Kidney (tissue), 14 donors: Measurements from ENCODE around the gene HOXC12. TPM values are rescaled to one million over a fixed set of nuclear protein-coding genes. Genes with fewer than 3 reads are reported as not detected.

Experiments
- DNase-seq, 5 donors: peaks; one replicate each; pipeline ENCODE4 v3.0.0-alpha.2; 2013 to 2020
- FAIRE-seq: peaks from 2 replicates; lab custom pipeline; 2012; peaks lifted over from hg19 to GRCh38; lab: Jason Lieb, UNC
- H3K27ac ChIP-seq, 2 donors: one replicate each; pipeline ENCODE4 v1.7.0; 2013; ENCODE audit warnings: low read depth in 2 of 2, low read length in 2 of 2, inconsistent platforms in 1 of 2
- H3K27me3 ChIP-seq: one replicate; pipeline ENCODE4 v1.7.1; 2013; ENCODE audit warnings: low read length, inconsistent platforms; ENCODE audit not compliant: control insufficient read depth, insufficient read depth
- H3K36me3 ChIP-seq, 3 donors: one replicate each; pipeline versions ENCODE4 v1.7.0 to v1.7.1; 2013; ENCODE audit warnings: low read length in 3 of 3, control low read depth in 1 of 3, inconsistent platforms in 1 of 3; ENCODE audit not compliant: insufficient read depth in 3 of 3, control insufficient read depth in 2 of 3
- H3K4me1 ChIP-seq, 3 donors: one replicate each; pipeline versions ENCODE4 v1.7.0 to v1.7.1; 2013; ENCODE audit warnings: low read length in 3 of 3, inconsistent platforms in 1 of 3, low read depth in 1 of 3; ENCODE audit not compliant: control insufficient read depth in 2 of 3, insufficient read depth in 2 of 3
- H3K4me3 ChIP-seq, 3 donors: one replicate each; pipeline versions ENCODE4 v1.7.0 to v1.8.1; 2013; ENCODE audit warnings: low read length in 3 of 3, control low read depth in 1 of 3, inconsistent platforms in 1 of 3
- H3K9ac ChIP-seq, 3 donors: one replicate each; pipeline versions ENCODE4 v1.7.0 to v1.7.1; 2013; ENCODE audit warnings: low read length in 3 of 3, control low read depth in 1 of 3, inconsistent platforms in 1 of 3
- H3K9me3 ChIP-seq, 3 donors: one replicate each; pipeline versions ENCODE4 v1.7.0 to v1.7.1; 2013; ENCODE audit warnings: low read length in 3 of 3, control low read depth in 1 of 3, inconsistent platforms in 1 of 3; ENCODE audit not compliant: control insufficient read depth in 2 of 3, insufficient read depth in 1 of 3
- intact Hi-C: fragments of 100-400 bp; cut with DNase I; formaldehyde crosslinking; loops from one replicate; pipeline ENCODE4 v1.11.1; 2022
- polyA plus RNA-seq: library from polyadenylated mRNA; stranded (reverse); fragments of 350-450 nt; fragmentation: Illumina TruSeq; extraction: RNeasy Lipid Tissue Mini Kit (QIAGEN cat#74804); gene quantifications from one replicate; pipeline ENCODE4 v1.2.3, GENCODE V29; 2014; ENCODE audit warnings: low read depth, low replicate concordance; ENCODE audit not compliant: insufficient read depth
- total RNA-seq: library from RNA; stranded (reverse); fragmentation: NEBNext Ultra II Directional; extraction: Animal tissue kit (Norgen Biotek cat#: 25700); gene quantifications from one replicate; pipeline ENCODE4 v1.2.1, GENCODE V29; 2021
- TF ChIP-seq, protein P1 (sequence below): IDR thresholded peaks from 3 replicates; pipeline ENCODE4 v1.5.1; 2012; ENCODE audit warnings: mild to moderate bottlenecking, moderate library complexity, borderline replicate concordance; ENCODE audit not compliant: insufficient read depth; ENCODE audit errors: extremely low read depth
- donor health status: control.
- donor health status: control.
- donor health status: control.
- donor health status: control.
- donor health status: control.
- donor health status: DM: yes; HTN: yes; CAD: no.
- donor health status: Normal renal cell carcinoma (clear cell type).

Gene HOXC12
- total and polyA plus RNA-seq, 2 donors from 2014 or later = not detected

DNA sequence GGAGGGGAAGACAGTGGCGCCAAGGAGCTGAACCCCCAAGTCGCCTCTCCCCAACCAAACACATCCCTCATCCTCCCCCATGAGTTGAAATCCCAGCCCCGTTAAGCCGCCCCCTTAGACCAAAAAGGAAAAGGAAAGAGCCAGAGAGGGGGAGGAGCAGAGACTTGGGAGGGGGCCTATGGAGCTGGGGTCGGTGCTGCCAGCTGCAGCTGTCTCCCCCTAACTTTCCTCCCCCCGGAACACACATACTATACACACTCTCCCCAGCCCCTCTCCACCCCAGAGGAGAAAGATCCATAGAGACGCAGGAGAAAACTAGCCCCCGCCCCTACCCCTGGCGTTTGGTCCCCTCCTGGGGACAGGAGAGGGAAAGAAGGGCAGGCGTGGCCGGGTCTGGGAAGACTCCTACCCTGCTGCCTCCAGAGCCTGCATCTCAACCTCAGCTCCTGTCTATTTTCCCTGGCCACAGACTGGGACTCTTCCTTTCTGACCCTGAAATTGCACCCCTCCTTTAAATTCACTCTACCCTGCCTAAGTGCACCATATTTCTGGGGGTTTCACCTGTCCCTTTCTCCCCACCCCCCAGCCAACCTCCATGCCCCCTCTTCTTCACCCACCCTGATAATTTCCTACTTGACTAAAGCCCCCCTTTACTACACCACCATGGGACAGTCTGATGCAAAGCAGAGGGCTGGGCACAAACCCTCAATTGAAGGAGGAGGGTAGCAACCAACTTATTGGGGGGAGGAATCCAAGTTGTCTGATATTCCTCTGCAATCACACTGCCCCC lies 43.6 kb downstream of the HOXC12 start:
- H3K4me1 ChIP-seq = peaks cover 0 to 18% (median 15%) of the 10 kb centered on the region in 3 donors
- FAIRE-seq = no peak
- H3K27ac ChIP-seq = peak overlapping the region; percentile 87 to 93
- intact Hi-C loops = no loop called here
- H3K9ac ChIP-seq = peak overlapping the region; percentile 20 to 95 (median 49)
- TF ChIP-seq, protein P1, sequence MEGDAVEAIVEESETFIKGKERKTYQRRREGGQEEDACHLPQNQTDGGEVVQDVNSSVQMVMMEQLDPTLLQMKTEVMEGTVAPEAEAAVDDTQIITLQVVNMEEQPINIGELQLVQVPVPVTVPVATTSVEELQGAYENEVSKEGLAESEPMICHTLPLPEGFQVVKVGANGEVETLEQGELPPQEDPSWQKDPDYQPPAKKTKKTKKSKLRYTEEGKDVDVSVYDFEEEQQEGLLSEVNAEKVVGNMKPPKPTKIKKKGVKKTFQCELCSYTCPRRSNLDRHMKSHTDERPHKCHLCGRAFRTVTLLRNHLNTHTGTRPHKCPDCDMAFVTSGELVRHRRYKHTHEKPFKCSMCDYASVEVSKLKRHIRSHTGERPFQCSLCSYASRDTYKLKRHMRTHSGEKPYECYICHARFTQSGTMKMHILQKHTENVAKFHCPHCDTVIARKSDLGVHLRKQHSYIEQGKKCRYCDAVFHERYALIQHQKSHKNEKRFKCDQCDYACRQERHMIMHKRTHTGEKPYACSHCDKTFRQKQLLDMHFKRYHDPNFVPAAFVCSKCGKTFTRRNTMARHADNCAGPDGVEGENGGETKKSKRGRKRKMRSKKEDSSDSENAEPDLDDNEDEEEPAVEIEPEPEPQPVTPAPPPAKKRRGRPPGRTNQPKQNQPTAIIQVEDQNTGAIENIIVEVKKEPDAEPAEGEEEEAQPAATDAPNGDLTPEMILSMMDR = no peak
- no peaks in the 10 kb centered on the region for H3K9me3 ChIP-seq
- peak overlapping the region; percentile 2 to 88 (median 19) for H3K4me3 ChIP-seq
- peak in 4 of 5 donors; percentile 80 to 85 (median 84) for DNase-seq
- H3K27me3 ChIP-seq = peaks cover 2% of the 10 kb centered on the region
- H3K36me3 ChIP-seq = no peaks in the 10 kb centered on the region

- peak overlapping the region in 2 of 3 donors; percentile 20 to 95 for H3K9ac ChIP-seq
- H3K4me3 ChIP-seq = peak overlapping the region in 1 of 3 donors; percentile 88
- peak in 1 of 5 donors; percentile 65 for DNase-seq
- H3K27me3 ChIP-seq = no peaks in the 10 kb centered on the region
- peak overlapping the region; percentile 63 to 87 for H3K27ac ChIP-seq
- H3K9me3 ChIP-seq = no peaks in the 10 kb centered on the region
- no peak for FAIRE-seq
- no peaks in the 10 kb centered on the region for H3K36me3 ChIP-seq
- H3K4me1 ChIP-seq = peaks cover 2 to 17% (median 13%) of the 10 kb centered on the region in 3 donors
- intact Hi-C loops = no loop called here
- TF ChIP-seq, protein P1 = no peak
Observed at GRCh38 chr12:53998900-53999236, 44.2 kb downstream of the HOXC12 start.

- no peak for FAIRE-seq
Observed at GRCh38 chr12:53999559-54000115, 44.9 kb downstream of the HOXC12 start.

More at GRCh38 chr12:53999559-54000115, 44.9 kb downstream of the HOXC12 start:
- intact Hi-C loops = loop anchor here (5.0 kb wide), 1 partner anchor 203 kb away; no protein-coding TSS in a partner anchor
- H3K9me3 ChIP-seq = no peaks in the 10 kb centered on the region
- no peaks in the 10 kb centered on the region for H3K27me3 ChIP-seq
- H3K36me3 ChIP-seq = no peaks in the 10 kb centered on the region
- peaks cover 3 to 18% (median 11%) of the 10 kb centered on the region in 3 donors for H3K4me1 ChIP-seq
- H3K9ac ChIP-seq = peak overlapping the region; percentile 62 to 79 (median 74)
- TF ChIP-seq, protein P1 = no peak
- DNase-seq = peak in 2 of 5 donors; percentile 87 to 95
- H3K27ac ChIP-seq = peak overlapping the region; percentile 83 to 97
- peak overlapping the region; percentile 75 to 88 (median 85) for H3K4me3 ChIP-seq
